ENCODE data around the gene CDC42SE1. TPM values are rescaled to one million over a fixed set of nuclear protein-coding genes. Genes with fewer than 3 reads are reported as not detected.

The CDC42SE1 gene
- total RNA-seq, 1 experiment from 2014 or later: 60.8 TPM

- H3K9ac ChIP-seq (ENCODE audit: low read length): peak within 1 kb of the TSS; percentile 87
- DNase-seq: peak; percentile 100
- no peaks in the 10 kb centered on the region for H4K20me1 ChIP-seq (ENCODE audit: low read length)
- ChIA-PET POLR2A (ENCODE audit: unreplicated experiment) (no interaction called here), CTCF (no interaction called here)
- H3K4me3 ChIP-seq (ENCODE audit: low read length): peak within 1 kb of the TSS; percentile 86
- peak within 1 kb of the TSS; percentile 92 for H3K4me2 ChIP-seq (ENCODE audit: low read length)
- H3K36me3 ChIP-seq (ENCODE audit: low read depth, low read length): no peaks in the 10 kb centered on the region
- TSS peak; percentile 49 for BruUV-seq (replicated peaks)
- no peaks in the 10 kb centered on the region for H3K9me3 ChIP-seq (ENCODE audit: low read length)
- no peaks in the 10 kb centered on the region for H3K9me2 ChIP-seq (replicated peaks; ENCODE audit: low read length)
- peak; percentile 83 for ATAC-seq
- H3K27ac ChIP-seq (ENCODE audit: low read length): peak within 1 kb of the TSS; percentile 82
- peak within 1 kb of the TSS; percentile 99 for H2AFZ ChIP-seq (ENCODE audit: low read length)
- H3K4me1 ChIP-seq (ENCODE audit: insufficient read depth, low read length): peaks cover 37% of the 10 kb centered on the region
- TF ChIP-seq CTCF (conservative IDR thresholded peaks at IDR 0.05; ENCODE audit: low read depth, low read length) (no peak), EZH2phosphoT487 (IDR thresholded peaks at IDR 0.05; ENCODE audit: borderline replicate concordance, low read length) (no peak), EZH2 (IDR thresholded peaks at IDR 0.05; ENCODE audit: low read length, unreplicated experiment) (no peak)
- H3K27me3 ChIP-seq (ENCODE audit: low read length): no peaks in the 10 kb centered on the region
- peaks cover 32% of the 10 kb centered on the region for H3K79me2 ChIP-seq (ENCODE audit: low read length)
- intact Hi-C loops (cut with micrococcal nuclease): loop anchor here (5.0 to 10.0 kb wide), 3 partner anchors 39 to 384 kb away; partner anchors contain the start of genes C1orf56, ENSA and GOLPH3L
- peaks cover 6% of the 10 kb centered on the region for H3F3A ChIP-seq (ENCODE audit: low read length, unreplicated experiment)
Measured at GRCh38 chr1:151008244-151009205, 50.9 kb downstream of the CDC42SE1 start, which contains the start of gene PRUNE1. TSS of gene PRUNE1 (plus strand) at chr1:151008449. CDS start at chr1:151008633, 184 bp downstream.

- H3F3A ChIP-seq (ENCODE audit: low read length, unreplicated experiment): peaks cover 6% of the 10 kb centered on the region
- ChIA-PET POLR2A (ENCODE audit: unreplicated experiment) (no interaction called here), CTCF (no interaction called here)
- TF ChIP-seq EZH2phosphoT487 (IDR thresholded peaks at IDR 0.05; ENCODE audit: borderline replicate concordance, low read length): no peak
- no peak for TF ChIP-seq CTCF (conservative IDR thresholded peaks at IDR 0.05; ENCODE audit: low read depth, low read length)
- TF ChIP-seq EZH2 (IDR thresholded peaks at IDR 0.05; ENCODE audit: low read length, unreplicated experiment): no peak
- peaks cover 32% of the 10 kb centered on the region for H3K79me2 ChIP-seq (ENCODE audit: low read length)
- H3K9me2 ChIP-seq (replicated peaks; ENCODE audit: low read length): no peaks in the 10 kb centered on the region
- H3K9me3 ChIP-seq (ENCODE audit: low read length): no peaks in the 10 kb centered on the region
- DNase-seq (no peak), ATAC-seq (no peak)
- no peaks in the 10 kb centered on the region for H3K27me3 ChIP-seq (ENCODE audit: low read length)
- H3K4me2 ChIP-seq (ENCODE audit: low read length): peak overlapping the region; percentile 92
- H3K4me3 ChIP-seq (ENCODE audit: low read length): peak overlapping the region; percentile 86
- intact Hi-C loops (cut with micrococcal nuclease): loop anchor here (5.0 to 10.0 kb wide), 3 partner anchors 39 to 383 kb away; partner anchors contain the start of genes C1orf56, ENSA and GOLPH3L
- H4K20me1 ChIP-seq (ENCODE audit: low read length): no peaks in the 10 kb centered on the region
- peak overlapping the region; percentile 47 for H3K9ac ChIP-seq (ENCODE audit: low read length)
- no peaks in the 10 kb centered on the region for H3K36me3 ChIP-seq (ENCODE audit: low read depth, low read length)
- BruUV-seq (replicated peaks): no TSS peak
- H2AFZ ChIP-seq (ENCODE audit: low read length): peak overlapping the region; percentile 13
- peak overlapping the region; percentile 82 for H3K27ac ChIP-seq (ENCODE audit: low read length)
- H3K4me1 ChIP-seq (ENCODE audit: insufficient read depth, low read length): peaks cover 37% of the 10 kb centered on the region
Measured at GRCh38 chr1:151007853-151008243, 51.6 kb downstream of the CDC42SE1 start.
